Fibroblast of mammary gland (primary cell): ENCODE results near the gene SYNE1.

Source experiments
- DNase-seq: peaks from one replicate; pipeline ENCODE4 v3.0.0-alpha.2; 2010; ENCODE audit warnings: low read depth
- H3K4me3 ChIP-seq: 2 replicates; pipeline ENCODE4 v1.5.1; 2011; ENCODE audit warnings: low read depth, mild to moderate bottlenecking, low read length, moderate library complexity; ENCODE audit not compliant: control insufficient read depth
- CTCF ChIP-seq: conservative IDR thresholded peaks from 2 replicates; pipeline ENCODE4 v1.5.1; 2011; ENCODE audit warnings: low read depth, low read length, inconsistent platforms; ENCODE audit not compliant: control insufficient read depth, insufficient read depth

SYNE1 gene

GRCh38 chr6:152176268-152176667 is 460.9 kb downstream of the SYNE1 start:
- TF ChIP-seq CTCF = no peak
- no peak for DNase-seq
- no peak overlapping the region for H3K4me3 ChIP-seq

GRCh38 chr6:152173957-152174356 is 463.2 kb downstream of the SYNE1 start:
- no peak for DNase-seq
- no peak for TF ChIP-seq CTCF
- no peak overlapping the region for H3K4me3 ChIP-seq

DNA sequence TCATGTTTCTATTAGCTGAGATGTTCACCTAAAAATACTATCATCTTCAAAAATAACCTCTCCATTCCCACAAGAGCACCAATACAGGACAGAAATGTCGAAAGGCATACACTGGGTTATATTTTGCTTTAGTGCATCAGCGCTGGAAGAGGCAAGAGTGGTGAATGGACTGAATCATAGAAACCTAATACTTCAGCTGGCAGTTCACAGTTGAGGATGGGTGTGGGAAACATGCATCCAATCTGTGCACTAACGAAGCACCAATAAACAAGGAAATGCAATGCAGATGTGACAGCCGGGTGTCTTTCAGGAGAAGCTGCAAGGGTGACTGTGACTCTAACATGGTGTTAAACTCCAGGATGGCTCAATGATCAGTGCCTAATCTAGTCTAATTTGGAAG is 463.8 kb downstream of the SYNE1 start:
- DNase-seq = peak; percentile 8
- no peak for TF ChIP-seq CTCF
- H3K4me3 ChIP-seq = no peak overlapping the region

DNA sequence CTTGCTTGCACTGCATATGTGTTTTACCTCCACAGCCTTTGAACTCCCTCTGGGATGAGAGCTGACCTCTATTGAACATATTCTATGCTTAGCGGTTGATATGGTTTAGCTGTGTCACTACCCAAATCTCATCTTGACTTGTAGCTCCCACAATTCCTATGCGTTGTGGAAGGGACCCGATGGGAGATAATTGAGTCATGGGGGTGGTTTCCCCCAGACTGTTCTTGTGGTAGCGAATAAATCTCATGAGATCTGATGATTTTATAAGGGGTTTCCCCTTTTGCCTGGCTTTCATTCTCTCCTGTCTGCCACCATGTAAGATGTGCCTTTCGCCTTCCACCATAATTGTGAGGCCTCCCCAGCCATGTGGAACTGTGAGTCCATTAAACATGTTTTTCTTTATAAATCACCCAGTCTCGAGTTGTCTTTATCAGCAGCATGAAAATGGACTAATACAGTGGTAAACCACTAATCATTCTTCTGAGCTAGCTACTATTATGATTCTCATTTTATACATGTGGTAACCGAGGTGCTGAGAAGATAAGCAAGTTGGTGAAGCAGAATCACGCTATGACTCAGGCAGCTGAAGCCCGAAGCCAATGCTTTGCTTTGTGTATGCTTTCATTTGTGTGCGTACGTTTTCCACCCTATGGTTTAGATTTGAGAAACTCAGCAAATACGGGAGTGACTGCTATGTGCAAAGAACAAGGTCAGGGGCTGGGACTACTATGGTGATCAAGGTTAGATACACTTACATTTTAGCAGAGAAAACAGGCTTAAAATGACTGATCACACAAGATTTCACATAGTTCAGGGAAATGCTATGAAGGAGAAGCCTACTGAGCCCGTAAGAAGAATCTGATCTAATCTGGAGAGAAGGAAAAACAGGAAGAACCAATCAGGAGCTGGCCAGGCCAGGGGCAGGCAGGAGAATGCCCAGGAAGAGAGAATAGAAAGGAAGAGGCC is 466.2 kb downstream of the SYNE1 start:
- H3K4me3 ChIP-seq = no peak overlapping the region
- no peak for DNase-seq
- TF ChIP-seq CTCF = no peak

GRCh38 chr6:152170313-152170701 is 466.9 kb downstream of the SYNE1 start:
- no peak for TF ChIP-seq CTCF
- H3K4me3 ChIP-seq = no peak overlapping the region
- no peak for DNase-seq

DNA sequence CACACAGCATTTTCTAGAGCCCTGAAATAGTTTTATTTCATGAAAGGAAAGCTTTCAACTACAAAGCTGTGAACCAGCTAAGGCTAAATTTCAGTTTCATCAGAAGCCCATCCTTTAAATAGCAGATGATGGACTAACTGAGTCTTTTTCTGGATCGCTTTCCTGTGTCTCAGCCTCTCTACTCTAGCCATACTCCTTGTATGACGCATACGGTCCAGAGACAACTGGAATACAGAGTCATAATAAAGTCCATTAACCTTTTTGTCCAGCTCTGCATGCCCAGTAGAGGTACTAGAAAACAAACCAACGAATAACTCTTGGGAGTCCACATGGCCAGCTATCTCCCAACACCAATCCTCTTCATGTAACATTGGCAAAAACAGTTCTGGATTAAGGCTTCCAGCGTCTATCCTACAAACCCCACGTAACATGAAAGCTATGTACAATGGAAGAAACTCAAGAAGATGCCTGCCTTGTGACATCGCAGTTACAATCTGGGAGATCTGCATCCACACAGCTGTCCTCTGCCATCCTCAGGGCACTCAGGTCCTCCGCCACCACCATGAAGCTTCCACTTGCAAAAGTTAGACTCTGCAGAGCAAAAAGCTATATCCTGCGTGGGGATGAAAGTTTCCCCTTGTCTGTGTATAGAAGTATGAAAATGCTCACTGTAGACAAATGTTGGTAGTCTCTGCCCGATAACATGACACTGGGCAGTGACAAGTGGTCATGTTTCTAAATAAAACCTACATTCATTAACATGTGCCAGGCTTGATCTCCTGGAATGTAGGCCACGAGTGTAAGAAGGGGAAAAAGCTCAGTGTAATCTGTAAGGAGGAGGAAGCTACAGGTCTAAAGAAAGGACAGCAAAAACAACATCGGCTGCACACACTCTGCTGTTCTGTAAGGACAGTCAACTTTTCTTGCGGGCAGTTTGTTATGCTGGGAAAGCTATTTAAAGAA is 469.2 kb downstream of the SYNE1 start:
- DNase-seq = peak; percentile 33
- TF ChIP-seq CTCF = no peak
- H3K4me3 ChIP-seq = no peak overlapping the region
